ENCODE measurements around the gene SYNDIG1. TPM values are rescaled to one million over a fixed set of nuclear protein-coding genes. Genes with fewer than 3 reads are reported as not detected.

Gene SYNDIG1
- total RNA-seq, 1 donor from 2014 or later = 0.19 TPM

DNA sequence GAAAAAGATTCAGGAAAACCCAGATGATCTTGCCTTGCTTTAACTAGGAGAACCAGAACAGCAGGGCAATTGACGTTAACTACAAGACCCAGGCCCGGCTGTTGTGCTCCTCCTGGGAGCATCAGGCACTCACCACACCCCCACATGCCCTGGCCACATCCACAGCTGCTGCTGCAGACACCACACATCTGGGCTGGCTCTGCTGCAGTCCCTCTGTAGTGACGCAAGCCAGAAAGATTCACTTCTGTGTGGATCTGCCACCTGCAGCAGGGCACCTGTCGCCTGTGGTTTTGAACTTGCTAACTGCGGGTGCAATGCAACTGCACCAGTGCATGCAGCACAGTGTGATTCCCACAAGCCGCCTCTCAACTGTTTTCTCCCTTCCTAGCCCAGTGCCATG is 228.8 kb downstream of the SYNDIG1 start:
- DNase-seq (ENCODE audit: low spot score, unreplicated experiment) = no peak
- Mint-ChIP-seq H3K27me3 (peaks cover 26% of the 10 kb centered on the region), H3K4me3 (ENCODE audit: low read depth) (no peak overlapping the region), H3K27ac (no peak overlapping the region), H3K9me3 (ENCODE audit: low read depth) (no peaks in the 10 kb centered on the region), H3K36me3 (ENCODE audit: insufficient read depth) (no peaks in the 10 kb centered on the region), H3K4me1 (ENCODE audit: low read depth) (no peaks in the 10 kb centered on the region)
- TF ChIP-seq, protein P1, sequence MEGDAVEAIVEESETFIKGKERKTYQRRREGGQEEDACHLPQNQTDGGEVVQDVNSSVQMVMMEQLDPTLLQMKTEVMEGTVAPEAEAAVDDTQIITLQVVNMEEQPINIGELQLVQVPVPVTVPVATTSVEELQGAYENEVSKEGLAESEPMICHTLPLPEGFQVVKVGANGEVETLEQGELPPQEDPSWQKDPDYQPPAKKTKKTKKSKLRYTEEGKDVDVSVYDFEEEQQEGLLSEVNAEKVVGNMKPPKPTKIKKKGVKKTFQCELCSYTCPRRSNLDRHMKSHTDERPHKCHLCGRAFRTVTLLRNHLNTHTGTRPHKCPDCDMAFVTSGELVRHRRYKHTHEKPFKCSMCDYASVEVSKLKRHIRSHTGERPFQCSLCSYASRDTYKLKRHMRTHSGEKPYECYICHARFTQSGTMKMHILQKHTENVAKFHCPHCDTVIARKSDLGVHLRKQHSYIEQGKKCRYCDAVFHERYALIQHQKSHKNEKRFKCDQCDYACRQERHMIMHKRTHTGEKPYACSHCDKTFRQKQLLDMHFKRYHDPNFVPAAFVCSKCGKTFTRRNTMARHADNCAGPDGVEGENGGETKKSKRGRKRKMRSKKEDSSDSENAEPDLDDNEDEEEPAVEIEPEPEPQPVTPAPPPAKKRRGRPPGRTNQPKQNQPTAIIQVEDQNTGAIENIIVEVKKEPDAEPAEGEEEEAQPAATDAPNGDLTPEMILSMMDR (IDR thresholded peaks at IDR 0.05; ENCODE audit: unreplicated experiment) = no peak

DNA sequence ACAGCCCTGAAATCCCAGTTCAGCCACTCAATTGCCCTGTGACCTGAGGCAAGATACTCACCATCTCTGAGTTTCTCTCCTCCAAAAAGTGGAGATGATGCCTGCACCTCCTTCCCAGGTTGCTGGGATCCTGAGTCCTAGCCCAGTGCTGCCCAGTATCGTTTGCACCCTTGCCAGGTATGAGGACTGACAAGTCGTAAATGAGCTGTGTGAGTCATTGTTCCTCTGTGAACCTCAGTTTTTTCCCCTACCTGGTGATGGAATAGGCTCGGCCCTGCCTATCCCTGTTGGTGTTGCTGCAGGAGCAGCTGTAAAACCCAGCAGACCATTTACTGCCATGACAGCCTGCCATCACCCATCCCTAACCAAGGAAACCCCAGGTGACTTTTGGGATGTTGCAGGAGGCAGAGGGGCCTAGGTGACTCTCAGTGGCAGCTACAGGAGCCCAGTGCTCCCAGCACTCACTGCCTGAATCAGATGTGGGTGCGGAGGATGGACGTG is 229.3 kb downstream of the SYNDIG1 start:
- Mint-ChIP-seq H3K4me1 (ENCODE audit: low read depth) (no peaks in the 10 kb centered on the region), H3K27ac (no peak overlapping the region), H3K4me3 (ENCODE audit: low read depth) (no peak overlapping the region), H3K27me3 (peaks cover 28% of the 10 kb centered on the region), H3K9me3 (ENCODE audit: low read depth) (no peaks in the 10 kb centered on the region), H3K36me3 (ENCODE audit: insufficient read depth) (no peaks in the 10 kb centered on the region)
- DNase-seq (ENCODE audit: low spot score, unreplicated experiment) = no peak
- TF ChIP-seq, protein P1 (IDR thresholded peaks at IDR 0.05; ENCODE audit: unreplicated experiment) = no peak

DNA sequence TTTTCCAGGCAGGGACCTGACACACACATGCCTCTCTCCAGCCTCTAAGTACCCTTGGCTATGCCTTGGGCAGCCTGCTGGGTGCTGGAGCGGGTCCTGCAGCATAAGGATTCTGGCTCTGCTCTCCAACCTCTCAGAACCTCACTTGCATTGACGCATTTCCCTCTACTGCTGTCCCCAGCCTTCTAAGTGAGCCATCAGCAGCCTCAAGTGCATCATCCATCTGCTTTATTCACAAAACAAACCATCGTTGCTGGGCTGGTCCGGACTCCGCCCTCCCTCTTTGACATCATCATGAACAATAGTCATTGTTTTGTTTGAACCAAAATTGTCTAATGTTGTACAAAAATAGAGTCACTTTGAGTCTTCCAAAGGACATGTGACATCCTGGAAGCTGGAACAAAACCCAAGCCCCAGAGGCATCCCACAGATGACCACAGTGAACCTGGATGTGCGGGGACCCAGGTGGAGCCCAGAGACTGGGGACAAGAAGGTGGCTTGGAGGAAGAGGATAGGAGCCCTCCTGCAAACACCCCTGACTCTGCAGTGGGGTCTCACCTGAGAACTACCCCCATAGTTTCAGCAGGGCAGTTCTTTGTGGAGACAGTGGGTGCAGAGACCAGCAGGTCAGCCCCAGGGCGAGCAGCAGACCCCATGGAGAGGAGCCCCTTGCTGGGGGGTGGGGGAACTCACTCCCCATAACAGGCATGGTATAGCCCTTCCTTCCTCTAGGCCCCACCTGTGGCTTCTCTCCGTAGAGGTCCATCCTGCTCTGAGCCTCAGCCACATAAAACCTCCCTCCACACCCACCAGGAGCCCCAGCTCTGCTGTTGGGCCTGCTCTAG is 230.1 kb downstream of the SYNDIG1 start:
- no peak for DNase-seq (ENCODE audit: low spot score, unreplicated experiment)
- TF ChIP-seq, protein P1 (IDR thresholded peaks at IDR 0.05; ENCODE audit: unreplicated experiment) = no peak
- no peaks in the 10 kb centered on the region for H3K4me1 Mint-ChIP-seq (ENCODE audit: low read depth)
- H3K27ac Mint-ChIP-seq = no peak overlapping the region
- no peak overlapping the region for H3K4me3 Mint-ChIP-seq (ENCODE audit: low read depth)
- H3K36me3 Mint-ChIP-seq (ENCODE audit: insufficient read depth) = no peaks in the 10 kb centered on the region
- H3K9me3 Mint-ChIP-seq (ENCODE audit: low read depth) = no peaks in the 10 kb centered on the region
- H3K27me3 Mint-ChIP-seq = peaks cover 32% of the 10 kb centered on the region

- no peak overlapping the region for H3K4me3 Mint-ChIP-seq (ENCODE audit: low read depth)
- no peak overlapping the region for H3K27ac Mint-ChIP-seq
- TF ChIP-seq, protein P1 (IDR thresholded peaks at IDR 0.05; ENCODE audit: unreplicated experiment) = no peak
- no peaks in the 10 kb centered on the region for H3K36me3 Mint-ChIP-seq (ENCODE audit: insufficient read depth)
- peaks cover 28% of the 10 kb centered on the region for H3K27me3 Mint-ChIP-seq
- no peaks in the 10 kb centered on the region for H3K9me3 Mint-ChIP-seq (ENCODE audit: low read depth)
- H3K4me1 Mint-ChIP-seq (ENCODE audit: low read depth) = no peaks in the 10 kb centered on the region
- DNase-seq (ENCODE audit: low spot score, unreplicated experiment) = no peak
These were observed 230.9 kb downstream of the SYNDIG1 start for GRCh38 chr20:24700166-24700860.

- peaks cover 24% of the 10 kb centered on the region for H3K27me3 Mint-ChIP-seq
- DNase-seq (ENCODE audit: low spot score, unreplicated experiment) = no peak
- H3K4me3 Mint-ChIP-seq (ENCODE audit: low read depth) = no peak overlapping the region
- H3K4me1 Mint-ChIP-seq (ENCODE audit: low read depth) = no peaks in the 10 kb centered on the region
- TF ChIP-seq, protein P1 (IDR thresholded peaks at IDR 0.05; ENCODE audit: unreplicated experiment) = no peak
- H3K9me3 Mint-ChIP-seq (ENCODE audit: low read depth) = no peaks in the 10 kb centered on the region
- no peaks in the 10 kb centered on the region for H3K36me3 Mint-ChIP-seq (ENCODE audit: insufficient read depth)
- H3K27ac Mint-ChIP-seq = no peak overlapping the region
These were observed 231.6 kb downstream of the SYNDIG1 start for GRCh38 chr20:24701027-24701426.

Data from progenitor cell of endocrine pancreas (in vitro differentiated cells).